H9 (cell line): ENCODE measurements around the gene CD52. TPM values are rescaled to one million over a fixed set of nuclear protein-coding genes. Genes with fewer than 3 reads are reported as not detected.
A peak's percentile ranks its signal among the peaks of the same experiment; 100 is the strongest.

Experiments used
- DNase-seq: peaks from one replicate; pipeline ENCODE4 v3.0.0-alpha.2; 2017
- H2AFZ ChIP-seq: one replicate; pipeline ENCODE4 v1.6.1; 2013; ENCODE audit warnings: mild to moderate bottlenecking, low read length, control low read depth, moderate library complexity
- H2AK5ac ChIP-seq: 2 replicates; pipeline ENCODE4 v1.6.1; 2013; ENCODE audit warnings: low read length, control low read depth, mixed read lengths; ENCODE audit not compliant: insufficient read length
- H2BK120ac ChIP-seq: one replicate; pipeline ENCODE4 v1.6.1; 2013; ENCODE audit warnings: low read depth, mild to moderate bottlenecking, low read length, control low read depth, inconsistent platforms; ENCODE audit not compliant: poor library complexity, severe bottlenecking
- H2BK12ac ChIP-seq: 2 replicates; pipeline ENCODE4 v1.6.1; 2013; ENCODE audit warnings: low read length, control low read depth, mixed read lengths, low read depth; ENCODE audit not compliant: insufficient read length
- H2BK15ac ChIP-seq: 2 replicates; pipeline ENCODE4 v1.6.1; 2013; ENCODE audit warnings: low read depth, low read length, control low read depth
- H2BK20ac ChIP-seq: one replicate; pipeline ENCODE4 v1.6.1; 2013; ENCODE audit warnings: low read depth, mild to moderate bottlenecking, low read length, control low read depth, inconsistent platforms; ENCODE audit not compliant: poor library complexity, severe bottlenecking
- H2BK5ac ChIP-seq: 2 replicates; pipeline ENCODE4 v1.6.1; 2013; ENCODE audit warnings: low read length, control low read depth, mixed read lengths; ENCODE audit not compliant: insufficient read length
- H3K14ac ChIP-seq: 2 replicates; pipeline ENCODE4 v1.6.1; 2013; ENCODE audit warnings: low read length, control low read depth; ENCODE audit not compliant: insufficient read depth
- H3K18ac ChIP-seq: 2 replicates; pipeline ENCODE4 v1.6.1; 2013; ENCODE audit warnings: low read depth, mild to moderate bottlenecking, mixed read lengths, low read length, control low read depth; ENCODE audit not compliant: insufficient read length
- H3K23ac ChIP-seq: 2 replicates; pipeline ENCODE4 v1.6.1; 2013; ENCODE audit warnings: low read length, control low read depth, mixed read lengths, low read depth; ENCODE audit not compliant: insufficient read length
- H3K23me2 ChIP-seq: 2 replicates; pipeline ENCODE4 v1.6.1; 2013; ENCODE audit warnings: low read depth, mild to moderate bottlenecking, mixed read lengths, low read length, control low read depth; ENCODE audit not compliant: insufficient read length, poor library complexity, severe bottlenecking
- H3K27ac ChIP-seq: 2 replicates; pipeline ENCODE4 v1.5.1; 2013; ENCODE audit warnings: low read length, control low read depth, mixed read lengths, low read depth; ENCODE audit not compliant: insufficient read length
- H3K27me3 ChIP-seq: 2 replicates; pipeline ENCODE4 v1.6.1; 2013; ENCODE audit warnings: low read length, control low read depth, inconsistent platforms; ENCODE audit not compliant: insufficient read depth
- H3K4ac ChIP-seq: 2 replicates; pipeline ENCODE4 v1.6.1; 2013; ENCODE audit warnings: low read depth, mild to moderate bottlenecking, control low read depth, inconsistent platforms, low read length, moderate library complexity
- H3K4me1 ChIP-seq: 2 replicates; pipeline ENCODE4 v1.6.1; 2013; ENCODE audit warnings: low read length, control low read depth, inconsistent platforms; ENCODE audit not compliant: insufficient read depth
- H3K4me2 ChIP-seq: 2 replicates; pipeline ENCODE4 v1.6.1; 2013; ENCODE audit warnings: low read length, control low read depth, mixed read lengths; ENCODE audit not compliant: insufficient read length, insufficient read depth
- H3K56ac ChIP-seq: 2 replicates; pipeline ENCODE4 v1.6.1; 2013; ENCODE audit warnings: low read depth, mild to moderate bottlenecking, mixed read lengths, low read length, control low read depth; ENCODE audit not compliant: insufficient read length
- H3K79me1 ChIP-seq: 2 replicates; pipeline ENCODE4 v1.6.1; 2013; ENCODE audit warnings: low read depth, mild to moderate bottlenecking, moderate library complexity, low read length, control low read depth, inconsistent platforms; ENCODE audit not compliant: insufficient read depth, poor library complexity, severe bottlenecking
- H3K79me2 ChIP-seq: 2 replicates; pipeline ENCODE4 v1.6.1; 2013; ENCODE audit warnings: low read length, control low read depth, inconsistent platforms; ENCODE audit not compliant: insufficient read depth
- H3K9ac ChIP-seq: 2 replicates; pipeline ENCODE4 v1.6.1; 2013; ENCODE audit warnings: low read length, control low read depth, mixed read lengths; ENCODE audit not compliant: insufficient read length; ENCODE audit errors: extremely low read depth
- H3K9me3 ChIP-seq: one replicate; pipeline ENCODE4 v1.6.1; 2013; ENCODE audit warnings: low read depth, low read length, inconsistent platforms; ENCODE audit not compliant: control insufficient read depth
- H3T11ph ChIP-seq: one replicate; pipeline ENCODE4 v1.6.1; 2013; ENCODE audit warnings: mild to moderate bottlenecking, low read length, control low read depth, inconsistent platforms
- H4K20me1 ChIP-seq: one replicate; pipeline ENCODE4 v1.6.1; 2013; ENCODE audit not compliant: control insufficient read depth, insufficient read length, insufficient read depth
- H4K5ac ChIP-seq: 2 replicates; pipeline ENCODE4 v1.6.1; 2013; ENCODE audit warnings: low read depth, mild to moderate bottlenecking, mixed read lengths, low read length, control low read depth; ENCODE audit not compliant: insufficient read length
- H4K8ac ChIP-seq: replicated peaks from 2 replicates; pipeline ENCODE4 v1.6.1; 2013; ENCODE audit warnings: low read length, control low read depth, mixed read lengths, low read depth; ENCODE audit not compliant: insufficient read length
- H4K91ac ChIP-seq: 2 replicates; pipeline ENCODE4 v1.6.1; 2013; ENCODE audit warnings: low read depth, mild to moderate bottlenecking, moderate library complexity, mixed read lengths, low read length, control low read depth; ENCODE audit not compliant: insufficient read length
- H3K27ac Mint-ChIP-seq, 3 experiments: 2 replicates in 2 of 3; 3 replicates in 1 of 3; pipeline ENCODE4 v1.8.0; 2020 to 2021; ENCODE audit warnings: mixed read lengths in 3 of 3, mild to moderate bottlenecking in 1 of 3, moderate library complexity in 1 of 3
- H3K27me3 Mint-ChIP-seq: 2 replicates; pipeline ENCODE4 v1.8.0; 2021; ENCODE audit warnings: low read depth, mild to moderate bottlenecking, moderate library complexity, mixed read lengths
- H3K36me3 Mint-ChIP-seq, 3 experiments: 2 replicates in 2 of 3; 3 replicates in 1 of 3; pipeline ENCODE4 v1.8.0; 2020 to 2021; ENCODE audit warnings: low read depth in 3 of 3, mixed read lengths in 3 of 3; ENCODE audit not compliant: insufficient read depth in 1 of 3
- H3K4me1 Mint-ChIP-seq, 2 experiments: 2 replicates each; pipeline ENCODE4 v1.8.0; 2020; ENCODE audit warnings: mixed read lengths in 2 of 2
- H3K4me3 Mint-ChIP-seq, 2 experiments: 2 replicates in 1 of 2; 3 replicates in 1 of 2; pipeline ENCODE4 v1.8.0; 2020 to 2021; ENCODE audit warnings: mild to moderate bottlenecking in 2 of 2, mixed read lengths in 2 of 2, moderate library complexity in 1 of 2
- H3K9me3 Mint-ChIP-seq, 2 experiments: 2 replicates in 1 of 2; 3 replicates in 1 of 2; pipeline ENCODE4 v1.8.0; 2020; ENCODE audit warnings: mild to moderate bottlenecking in 2 of 2, mixed read lengths in 2 of 2, moderate library complexity in 1 of 2
- WGBS: extraction: QIAGEN DNeasy Blood & Tissue Kit; methylation state at CpG from one replicate; pipeline ENCODE4 v1.1.7; 2013; ENCODE audit warnings: missing lambda C conversion rate, low lambda C conversion rate, mixed read lengths; ENCODE audit not compliant: insufficient read length; ENCODE audit errors: extremely low coverage; 5-methylcytosine and 5-hydroxymethylcytosine counted together
- total RNA-seq: library from RNA; stranded (reverse); gene quantifications from 2 replicates; pipeline ENCODE4 v1.2.1, GENCODE V29; 2021
- TF ChIP-seq, protein P1 (sequence below): fragments of 200-600 bp; sonication (generic); conservative IDR thresholded peaks from 3 replicates; pipeline ENCODE4 v1.8.0; 2021; ENCODE audit warnings: antibody characterized with exemption, mild to moderate bottlenecking

Gene CD52
- total RNA-seq, 1 experiment from 2014 or later = 4.1 TPM

DNA sequence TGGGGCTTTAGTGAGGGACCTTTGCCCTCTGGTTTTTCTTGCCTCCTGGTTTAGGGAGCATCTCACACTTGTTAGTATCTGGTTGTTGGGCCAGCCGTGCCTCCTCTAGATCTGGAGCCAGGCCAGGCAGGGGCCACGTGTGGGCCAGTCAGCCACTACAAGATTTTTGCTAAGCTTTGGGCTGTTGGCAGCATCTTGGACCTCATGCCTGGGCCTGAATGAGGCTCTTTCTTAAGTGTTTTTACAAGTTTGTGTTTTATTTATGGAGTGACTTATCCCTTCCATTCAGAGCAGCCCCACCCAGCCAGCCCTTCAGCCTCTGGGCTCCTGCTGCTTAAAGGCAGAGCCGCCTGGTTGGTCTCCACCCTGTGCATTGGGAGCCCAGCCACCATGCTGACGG, 39.5 kb upstream of the CD52 start:
- H3K9me3 ChIP-seq = no peaks in the 10 kb centered on the region
- TF ChIP-seq, protein P1, sequence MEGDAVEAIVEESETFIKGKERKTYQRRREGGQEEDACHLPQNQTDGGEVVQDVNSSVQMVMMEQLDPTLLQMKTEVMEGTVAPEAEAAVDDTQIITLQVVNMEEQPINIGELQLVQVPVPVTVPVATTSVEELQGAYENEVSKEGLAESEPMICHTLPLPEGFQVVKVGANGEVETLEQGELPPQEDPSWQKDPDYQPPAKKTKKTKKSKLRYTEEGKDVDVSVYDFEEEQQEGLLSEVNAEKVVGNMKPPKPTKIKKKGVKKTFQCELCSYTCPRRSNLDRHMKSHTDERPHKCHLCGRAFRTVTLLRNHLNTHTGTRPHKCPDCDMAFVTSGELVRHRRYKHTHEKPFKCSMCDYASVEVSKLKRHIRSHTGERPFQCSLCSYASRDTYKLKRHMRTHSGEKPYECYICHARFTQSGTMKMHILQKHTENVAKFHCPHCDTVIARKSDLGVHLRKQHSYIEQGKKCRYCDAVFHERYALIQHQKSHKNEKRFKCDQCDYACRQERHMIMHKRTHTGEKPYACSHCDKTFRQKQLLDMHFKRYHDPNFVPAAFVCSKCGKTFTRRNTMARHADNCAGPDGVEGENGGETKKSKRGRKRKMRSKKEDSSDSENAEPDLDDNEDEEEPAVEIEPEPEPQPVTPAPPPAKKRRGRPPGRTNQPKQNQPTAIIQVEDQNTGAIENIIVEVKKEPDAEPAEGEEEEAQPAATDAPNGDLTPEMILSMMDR = no peak
- H3K4ac ChIP-seq = no peak overlapping the region
- peaks cover 2% of the 10 kb centered on the region for H4K20me1 ChIP-seq
- no peak overlapping the region for H2AFZ ChIP-seq
- no peak overlapping the region for H3K23ac ChIP-seq
- Mint-ChIP-seq H3K27ac (peak overlapping the region in 1 of 3 experiments; percentile 69; a peak in 1 of 7 replicates), H3K27me3 (no peaks in the 10 kb centered on the region; the same call in 1 of the 2 replicates), H3K4me3 (no peak overlapping the region), H3K9me3 (no peaks in the 10 kb centered on the region), H3K4me1 (peaks cover 52 to 54% of the 10 kb centered on the region in 2 experiments), H3K36me3 (peaks cover 46 to 61% (median 55%) of the 10 kb centered on the region in 3 experiments)
- no peaks in the 10 kb centered on the region for H3K79me2 ChIP-seq
- no peak overlapping the region for H3K4me2 ChIP-seq
- no CpG with 5 or more reads among the region's 4 CpGs for WGBS
- DNase-seq = no peak
- H3K23me2 ChIP-seq = peaks cover 13% of the 10 kb centered on the region
- no peak overlapping the region for H3K9ac ChIP-seq
- no peak overlapping the region for H4K91ac ChIP-seq
- no peak overlapping the region for H2BK20ac ChIP-seq
- no peak overlapping the region for H3K27ac ChIP-seq
- H3K56ac ChIP-seq = no peak overlapping the region
- no peak overlapping the region for H4K8ac ChIP-seq
- H2BK120ac ChIP-seq = no peak overlapping the region
- no peaks in the 10 kb centered on the region for H3K79me1 ChIP-seq
- H2BK12ac ChIP-seq = no peak overlapping the region
- H3K14ac ChIP-seq = no peak overlapping the region
- no peaks in the 10 kb centered on the region for H3K27me3 ChIP-seq
- H3T11ph ChIP-seq = no peak overlapping the region
- no peak overlapping the region for H4K5ac ChIP-seq
- no peak overlapping the region for H3K18ac ChIP-seq
- H2AK5ac ChIP-seq = no peak overlapping the region
- H2BK5ac ChIP-seq = no peak overlapping the region
- peaks cover 11% of the 10 kb centered on the region; the same call in 1 of the 2 replicates for H3K4me1 ChIP-seq
- H2BK15ac ChIP-seq = no peak overlapping the region
